Left ventricle myocardium superior (tissue), 1 donor: ENCODE data around the gene C19orf85. TPM values are rescaled to one million over a fixed set of nuclear protein-coding genes. Genes with fewer than 3 reads are reported as not detected.

Source experiments
- ATAC-seq: fragments of 200-7000 bp; cut with Tn5 transposase; one replicate; pipeline ENCODE4 v1.9.1; 2020; ENCODE audit warnings: mild to moderate bottlenecking, moderate library complexity
- DNase-seq: peaks from one replicate; pipeline ENCODE4 v3.0.0-alpha.2; 2020
- intact Hi-C: fragments of 100-400 bp; cut with micrococcal nuclease; formaldehyde crosslinking; loops from one replicate; pipeline ENCODE4 v1.11.0; 2022
- total RNA-seq: library from RNA; stranded (reverse); fragmentation: NEBNext Ultra II Directional; extraction: Animal tissue kit (Norgen Biotek cat#: 25700); gene quantifications from one replicate; pipeline ENCODE4 v1.2.1, GENCODE V29; 2021
- donor health status: DM: no; HTN: yes; CAD: no; lungs with severe emphysema.

The C19orf85 gene
- total RNA-seq, 1 donor from 2014 or later, result not detected

GRCh38 chr19:55447421-55448174 is 17.0 kb downstream of the C19orf85 start:
- ATAC-seq (peak; percentile 53), DNase-seq (no peak)
- intact Hi-C loops, result no loop called here

- intact Hi-C loops, result no loop called here
- ATAC-seq (no peak), DNase-seq (no peak)
Observed at GRCh38 chr19:55446060-55446459, 18.5 kb downstream of the C19orf85 start.

GRCh38 chr19:55444646-55445045 is 19.9 kb downstream of the C19orf85 start:
- no peak for DNase-seq
- intact Hi-C loops, result no loop called here
- ATAC-seq, result no peak

GRCh38 chr19:55443824-55444480 is 20.6 kb downstream of the C19orf85 start:
- DNase-seq (no peak), ATAC-seq (no peak)
- intact Hi-C loops, result no loop called here

GRCh38 chr19:55443045-55443823 is 21.3 kb downstream of the C19orf85 start, which contains the start of gene SHISA7:
Gene SHISA7, minus strand, starts transcription at chr19:55443300. Its CDS starts 437 bp downstream, at chr19:55442863.
- intact Hi-C loops, result no loop called here
- DNase-seq (no peak), ATAC-seq (no peak)

- no peak for DNase-seq
- no peak for ATAC-seq
- intact Hi-C loops, result no loop called here
Observed at GRCh38 chr19:55442372-55442961, 22.1 kb downstream of the C19orf85 start.

- intact Hi-C loops, result no loop called here
- ATAC-seq (no peak), DNase-seq (no peak)
Observed at GRCh38 chr19:55441692-55442321, 22.7 kb downstream of the C19orf85 start.

- intact Hi-C loops, result no loop called here
- ATAC-seq (no peak), DNase-seq (no peak)
Observed at GRCh38 chr19:55441319-55441691, 23.2 kb downstream of the C19orf85 start.

GRCh38 chr19:55440411-55441105 is 24.0 kb downstream of the C19orf85 start:
- intact Hi-C loops, result no loop called here

GRCh38 chr19:55439052-55439451 is 25.5 kb downstream of the C19orf85 start:
- DNase-seq, result no peak
- no peak for ATAC-seq
- intact Hi-C loops, result no loop called here

More at GRCh38 chr19:55440411-55441105, 24.0 kb downstream of the C19orf85 start:
- DNase-seq (no peak), ATAC-seq (no peak)

- ATAC-seq, result peak; percentile 89
- intact Hi-C loops, result no loop called here
- peak; percentile 73 for DNase-seq
Observed at GRCh38 chr19:55437410-55437809, 27.1 kb downstream of the C19orf85 start.

GRCh38 chr19:55436847-55437246 is 27.7 kb downstream of the C19orf85 start:
- DNase-seq (no peak), ATAC-seq (no peak)
- intact Hi-C loops, result no loop called here

- intact Hi-C loops, result no loop called here
- ATAC-seq (no peak), DNase-seq (no peak)
Observed at GRCh38 chr19:55435020-55435419, 29.5 kb downstream of the C19orf85 start.

GRCh38 chr19:55434356-55434919 is 30.1 kb downstream of the C19orf85 start:
- intact Hi-C loops, result no loop called here
- no peak for ATAC-seq

GRCh38 chr19:55433292-55433691 is 31.3 kb downstream of the C19orf85 start:
- ATAC-seq (no peak), DNase-seq (no peak)
- intact Hi-C loops, result no loop called here

More at GRCh38 chr19:55434356-55434919, 30.1 kb downstream of the C19orf85 start:
- no peak for DNase-seq

GRCh38 chr19:55432241-55432959 is 32.2 kb downstream of the C19orf85 start:
- no peak for ATAC-seq
- intact Hi-C loops, result no loop called here
- DNase-seq, result no peak

- intact Hi-C loops, result no loop called here
- ATAC-seq (no peak), DNase-seq (no peak)
Observed at GRCh38 chr19:55431183-55431582, 33.4 kb downstream of the C19orf85 start.

- intact Hi-C loops, result no loop called here
- DNase-seq (no peak), ATAC-seq (no peak)
Observed at GRCh38 chr19:55426042-55426441, 38.5 kb downstream of the C19orf85 start.
